Duodenal mucosa (tissue), 2 donors: ENCODE data around the gene CEP78.

Experiments
- H3K27ac ChIP-seq: one replicate; pipeline ENCODE4 v1.7.0; 2013; ENCODE audit warnings: low read depth, low read length
- H3K27me3 ChIP-seq, 2 donors: one replicate each; pipeline ENCODE4 v1.7.0; 2013; ENCODE audit warnings: low read length in 2 of 2, control low read depth in 1 of 2; ENCODE audit not compliant: insufficient read depth in 2 of 2, control insufficient read depth in 1 of 2
- H3K36me3 ChIP-seq, 2 donors: one replicate each; pipeline ENCODE4 v1.7.0; 2013; ENCODE audit warnings: low read length in 2 of 2, control low read depth in 1 of 2; ENCODE audit not compliant: insufficient read depth in 2 of 2, control insufficient read depth in 1 of 2
- H3K4me1 ChIP-seq, 2 donors: one replicate each; pipeline ENCODE4 v1.7.0; 2013; ENCODE audit warnings: low read length in 2 of 2, control low read depth in 1 of 2; ENCODE audit not compliant: insufficient read depth in 2 of 2, control insufficient read depth in 1 of 2
- H3K4me3 ChIP-seq, 2 donors: one replicate each; pipeline ENCODE4 v1.7.0; 2013; ENCODE audit warnings: low read length in 2 of 2, low read depth in 1 of 2
- H3K9ac ChIP-seq, 2 donors: one replicate each; pipeline ENCODE4 v1.7.0; 2013; ENCODE audit warnings: low read length in 2 of 2, low read depth in 1 of 2
- H3K9me3 ChIP-seq, 2 donors: one replicate each; pipeline ENCODE4 v1.7.0; 2013; ENCODE audit warnings: low read length in 2 of 2, control low read depth in 1 of 2; ENCODE audit not compliant: control insufficient read depth in 1 of 2

The CEP78 gene

DNA sequence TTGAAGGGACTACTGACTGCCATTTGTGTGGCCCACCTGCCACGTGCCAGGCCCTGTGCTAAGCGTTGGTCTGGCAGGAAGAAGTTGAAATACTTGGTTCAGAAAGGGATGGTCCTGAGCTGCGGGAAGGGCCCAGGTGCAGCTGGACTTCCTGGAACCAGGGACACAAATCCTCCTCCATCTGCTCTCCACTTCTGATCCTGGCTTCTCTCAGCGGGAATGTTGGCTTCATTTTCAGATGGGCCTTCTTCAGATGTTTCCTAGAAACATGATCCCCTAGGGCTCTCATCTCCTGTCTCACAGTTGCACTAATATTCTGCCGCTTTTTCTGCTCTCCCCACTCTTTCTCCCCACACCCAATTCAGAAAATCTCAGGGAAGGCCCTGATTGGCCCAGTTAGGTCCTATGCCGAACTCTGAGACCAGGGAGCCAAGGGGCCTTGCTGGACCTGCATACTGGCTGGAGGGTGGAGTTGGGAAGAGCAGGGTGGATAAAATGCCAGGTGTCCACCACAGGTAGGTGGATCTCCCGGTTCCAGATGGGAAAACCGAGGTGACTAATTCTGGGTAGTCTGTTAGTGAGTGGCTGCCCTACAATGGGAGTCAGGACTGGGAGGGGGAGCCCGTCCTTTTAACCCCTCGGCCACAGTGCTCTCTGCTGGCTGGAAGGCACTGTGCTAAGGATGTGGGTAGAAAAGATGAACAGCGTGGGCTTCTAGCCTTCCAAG is 80.5 kb downstream of the CEP78 start:
- no peaks in the 10 kb centered on the region for H3K9me3 ChIP-seq
- H3K27ac ChIP-seq = no peak overlapping the region
- H3K4me3 ChIP-seq = no peak overlapping the region
- no peak overlapping the region for H3K9ac ChIP-seq
- no peaks in the 10 kb centered on the region for H3K27me3 ChIP-seq
- no peaks in the 10 kb centered on the region for H3K4me1 ChIP-seq
- peaks cover 0 to 12% of the 10 kb centered on the region in 2 donors for H3K36me3 ChIP-seq

GRCh38 chr9:78319197-78320029 is 83.5 kb downstream of the CEP78 start:
- H3K9me3 ChIP-seq = no peaks in the 10 kb centered on the region
- H3K27me3 ChIP-seq = no peaks in the 10 kb centered on the region
- no peak overlapping the region for H3K9ac ChIP-seq
- no peaks in the 10 kb centered on the region for H3K4me1 ChIP-seq
- H3K4me3 ChIP-seq = no peak overlapping the region
- H3K36me3 ChIP-seq = peaks cover 0 to 8% of the 10 kb centered on the region in 2 donors
- H3K27ac ChIP-seq = no peak overlapping the region

GRCh38 chr9:78320030-78320693 is 84.3 kb downstream of the CEP78 start:
- no peaks in the 10 kb centered on the region for H3K4me1 ChIP-seq

GRCh38 chr9:78320875-78321496 is 85.1 kb downstream of the CEP78 start:
- Histone ChIP-seq H3K9ac (no peak overlapping the region), H3K4me3 (no peak overlapping the region), H3K9me3 (no peaks in the 10 kb centered on the region), H3K27ac (no peak overlapping the region), H3K36me3 (peaks cover 0 to 8% of the 10 kb centered on the region in 2 donors), H3K4me1 (peaks cover 3 to 4% of the 10 kb centered on the region in 2 donors), H3K27me3 (no peaks in the 10 kb centered on the region)

More at GRCh38 chr9:78320030-78320693, 84.3 kb downstream of the CEP78 start:
- Histone ChIP-seq H3K9ac (no peak overlapping the region), H3K36me3 (peaks cover 0 to 8% of the 10 kb centered on the region in 2 donors), H3K9me3 (no peaks in the 10 kb centered on the region), H3K27me3 (no peaks in the 10 kb centered on the region), H3K27ac (no peak overlapping the region), H3K4me3 (no peak overlapping the region)

DNA sequence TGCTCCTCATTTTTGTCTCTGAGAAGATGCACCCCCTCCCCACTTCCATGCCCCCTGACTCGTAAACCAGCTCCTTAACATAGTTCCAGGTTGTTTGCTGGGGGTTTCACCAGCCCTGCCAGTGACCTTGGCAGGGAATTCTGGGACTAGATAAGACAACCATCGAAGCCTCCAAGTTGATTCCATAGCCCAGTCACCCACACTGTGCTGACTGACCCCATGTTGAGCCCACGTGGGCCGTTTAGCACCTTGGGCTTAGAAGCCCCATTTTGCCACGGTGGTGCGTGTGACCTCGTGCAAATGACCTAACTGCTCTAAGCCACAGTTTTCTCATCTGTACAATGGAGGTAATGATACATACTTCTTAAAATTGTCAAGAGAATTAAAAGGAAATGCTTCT is 85.6 kb downstream of the CEP78 start:
- Histone ChIP-seq H3K36me3 (peaks cover 0 to 8% of the 10 kb centered on the region in 2 donors), H3K4me1 (peaks cover 3 to 5% of the 10 kb centered on the region in 2 donors), H3K9me3 (no peaks in the 10 kb centered on the region), H3K27ac (no peak overlapping the region), H3K9ac (no peak overlapping the region), H3K4me3 (no peak overlapping the region), H3K27me3 (no peaks in the 10 kb centered on the region)

GRCh38 chr9:78324068-78324650 is 88.3 kb downstream of the CEP78 start:
- no peaks in the 10 kb centered on the region for H3K27me3 ChIP-seq
- H3K27ac ChIP-seq = no peak overlapping the region
- H3K36me3 ChIP-seq = peaks cover 0 to 3% of the 10 kb centered on the region in 2 donors
- no peak overlapping the region for H3K4me3 ChIP-seq
- no peak overlapping the region for H3K9ac ChIP-seq
- peaks cover 3 to 5% of the 10 kb centered on the region in 2 donors for H3K4me1 ChIP-seq
- no peaks in the 10 kb centered on the region for H3K9me3 ChIP-seq

- Histone ChIP-seq H3K27me3 (no peaks in the 10 kb centered on the region), H3K27ac (no peak overlapping the region), H3K4me1 (peaks cover 3 to 5% of the 10 kb centered on the region in 2 donors), H3K9me3 (no peaks in the 10 kb centered on the region), H3K9ac (no peak overlapping the region), H3K4me3 (no peak overlapping the region), H3K36me3 (no peaks in the 10 kb centered on the region)
Measured at GRCh38 chr9:78324682-78325081, 88.8 kb downstream of the CEP78 start.

- no peak overlapping the region for H3K4me3 ChIP-seq
- no peaks in the 10 kb centered on the region for H3K9me3 ChIP-seq
- H3K9ac ChIP-seq = no peak overlapping the region
- no peaks in the 10 kb centered on the region for H3K36me3 ChIP-seq
- peaks cover 3 to 5% of the 10 kb centered on the region in 2 donors for H3K4me1 ChIP-seq
- no peak overlapping the region for H3K27ac ChIP-seq
- H3K27me3 ChIP-seq = no peaks in the 10 kb centered on the region
Measured at GRCh38 chr9:78325343-78325742, 89.5 kb downstream of the CEP78 start.

GRCh38 chr9:78325846-78326360 is 90.0 kb downstream of the CEP78 start:
- peaks cover 3 to 5% of the 10 kb centered on the region in 2 donors for H3K4me1 ChIP-seq
- H3K9me3 ChIP-seq = no peaks in the 10 kb centered on the region
- no peaks in the 10 kb centered on the region for H3K27me3 ChIP-seq
- H3K27ac ChIP-seq = no peak overlapping the region
- no peak overlapping the region for H3K4me3 ChIP-seq
- H3K9ac ChIP-seq = no peak overlapping the region
- no peaks in the 10 kb centered on the region for H3K36me3 ChIP-seq
